Stimulated activated CD8-positive, alpha-beta memory T cell treated with anti-CD3 and anti-CD28 coated beads, Interleukin-12 subunit alpha, Interleukin-12 subunit beta, amount 100 ng/mL, for 4 hours (primary cell): ENCODE data around the gene SRRT.
"Not testable (repeated sequence)": the region's sequence is repeated elsewhere in the genome, so short reads cannot be mapped to it uniquely, and the experiment has no call there.

Experiments
- DNase-seq: peaks from one replicate; pipeline ENCODE4 v3.0.0-alpha.2; 2020; ENCODE audit warnings: low read depth

The SRRT gene

GRCh38 chr7:100935381-100935780 is 60.5 kb downstream of the SRRT start:
- not testable (repeated sequence) for DNase-seq

- DNase-seq: not testable (repeated sequence)
Measured at GRCh38 chr7:100936167-100936566, 61.3 kb downstream of the SRRT start.
